Liver (tissue), 3 donors: ENCODE measurements around the gene MGAT4A.

Experiments
- EGR1 ChIP-seq, 2 donors: IDR thresholded peaks; 2 replicates each; pipeline ENCODE4 v1.6.1; 2016 to 2018; ENCODE audit warnings: antibody characterized with exemption in 2 of 2, low read depth in 2 of 2
- FOXA1 ChIP-seq: IDR thresholded peaks from 2 replicates; pipeline ENCODE4 v1.6.1; 2016; ENCODE audit warnings: antibody characterized with exemption
- SP1 ChIP-seq: IDR thresholded peaks from 2 replicates; pipeline ENCODE4 v1.6.1; 2018; ENCODE audit warnings: antibody characterized with exemption, mild to moderate bottlenecking
- TAF1 ChIP-seq: conservative IDR thresholded peaks from 2 replicates; pipeline ENCODE4 v1.6.1; 2016; ENCODE audit warnings: antibody characterized with exemption, mild to moderate bottlenecking
- TF ChIP-seq, protein P1 (sequence below): fragments of 150-350 bp; IDR thresholded peaks from 2 replicates; pipeline ENCODE4 v1.5.1; 2017; ENCODE audit warnings: improper control_type of control experiment, low read depth, low read length; ENCODE audit not compliant: missing input control
- donor health status: healthy.
- donor health status: healthy.

DNA sequence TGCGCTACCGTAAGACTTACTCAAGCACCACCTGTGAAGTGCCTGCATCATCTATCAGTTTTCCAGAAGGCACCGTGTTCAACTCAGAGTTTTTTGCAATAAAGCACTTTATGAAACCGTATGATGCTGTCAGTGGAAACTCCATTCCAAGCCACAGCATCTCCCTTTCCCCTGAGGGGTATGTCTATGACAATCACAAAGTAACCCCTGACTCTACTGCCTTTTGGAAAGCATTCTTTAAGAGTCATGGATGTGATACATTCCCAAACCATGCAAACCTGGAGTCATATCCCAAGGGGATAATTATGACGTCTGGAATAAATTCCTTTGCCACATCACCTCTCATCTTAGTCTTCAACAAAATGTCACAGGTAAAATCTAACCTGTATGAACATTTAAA lies 83.3 kb downstream of the MGAT4A start:
- TF ChIP-seq, protein P1, sequence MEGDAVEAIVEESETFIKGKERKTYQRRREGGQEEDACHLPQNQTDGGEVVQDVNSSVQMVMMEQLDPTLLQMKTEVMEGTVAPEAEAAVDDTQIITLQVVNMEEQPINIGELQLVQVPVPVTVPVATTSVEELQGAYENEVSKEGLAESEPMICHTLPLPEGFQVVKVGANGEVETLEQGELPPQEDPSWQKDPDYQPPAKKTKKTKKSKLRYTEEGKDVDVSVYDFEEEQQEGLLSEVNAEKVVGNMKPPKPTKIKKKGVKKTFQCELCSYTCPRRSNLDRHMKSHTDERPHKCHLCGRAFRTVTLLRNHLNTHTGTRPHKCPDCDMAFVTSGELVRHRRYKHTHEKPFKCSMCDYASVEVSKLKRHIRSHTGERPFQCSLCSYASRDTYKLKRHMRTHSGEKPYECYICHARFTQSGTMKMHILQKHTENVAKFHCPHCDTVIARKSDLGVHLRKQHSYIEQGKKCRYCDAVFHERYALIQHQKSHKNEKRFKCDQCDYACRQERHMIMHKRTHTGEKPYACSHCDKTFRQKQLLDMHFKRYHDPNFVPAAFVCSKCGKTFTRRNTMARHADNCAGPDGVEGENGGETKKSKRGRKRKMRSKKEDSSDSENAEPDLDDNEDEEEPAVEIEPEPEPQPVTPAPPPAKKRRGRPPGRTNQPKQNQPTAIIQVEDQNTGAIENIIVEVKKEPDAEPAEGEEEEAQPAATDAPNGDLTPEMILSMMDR, result no peak
- no peak for TF ChIP-seq FOXA1
- no peak for TF ChIP-seq SP1
- no peak for TF ChIP-seq TAF1
- no peak for TF ChIP-seq EGR1 (IDR thresholded peaks at IDR 0.05; ENCODE audit: low read depth in 2 of 2)
